22Rv1 (cell line): Measurements from ENCODE around the gene FAM117A.

ENCODE experiments used
- H3K27ac ChIP-seq: fragments of 450-650 bp; 2 replicates; pipeline ENCODE4 v1.5.1; 2017
- CTCF ChIP-seq: fragments of 450-650 bp; IDR thresholded peaks from 2 replicates; pipeline ENCODE4 v1.5.1; 2017; ENCODE audit warnings: mild to moderate bottlenecking
- ZFX ChIP-seq: fragments of 450-650 bp; IDR thresholded peaks from 2 replicates; pipeline ENCODE4 v1.6.1; 2017; ENCODE audit warnings: antibody characterized with exemption, borderline replicate concordance

Gene FAM117A

GRCh38 chr17:49788478-49789242 lies 24.7 kb upstream of the FAM117A start, which contains the start of gene KAT7:
KAT7 (plus strand) TSS chr17:49788681; CDS start chr17:49788835, 154 bp downstream.
- peak within 1 kb of the TSS; percentile 86 for H3K27ac ChIP-seq
- no peak for TF ChIP-seq CTCF
- no peak for TF ChIP-seq ZFX

- H3K27ac ChIP-seq: peak overlapping the region; percentile 86
- TF ChIP-seq CTCF (no peak), ZFX (no peak)
These were observed 24.1 kb upstream of the FAM117A start for GRCh38 chr17:49787884-49788477.

- H3K27ac ChIP-seq: no peak overlapping the region
- TF ChIP-seq CTCF (no peak), ZFX (no peak)
These were observed 20.7 kb upstream of the FAM117A start for GRCh38 chr17:49784636-49785035.

- H3K27ac ChIP-seq: no peak overlapping the region
- TF ChIP-seq ZFX (no peak), CTCF (no peak)
These were observed 19.9 kb upstream of the FAM117A start for GRCh38 chr17:49783791-49784190.

- H3K27ac ChIP-seq: no peak overlapping the region
- TF ChIP-seq ZFX: no peak
- no peak for TF ChIP-seq CTCF
These were observed 19.3 kb upstream of the FAM117A start for GRCh38 chr17:49783071-49783715.

GRCh38 chr17:49779739-49780231 lies 15.9 kb upstream of the FAM117A start:
- TF ChIP-seq ZFX: no peak
- peak; percentile 66 for TF ChIP-seq CTCF
- no peak overlapping the region for H3K27ac ChIP-seq
